ENCODE measurements around the gene HIRIP3. TPM values are rescaled to one million over a fixed set of nuclear protein-coding genes. Genes with fewer than 3 reads are reported as not detected.
A peak's percentile ranks its signal among the peaks of the same experiment; 100 is the strongest.
"Not testable (repeated sequence)": the region's sequence is repeated elsewhere in the genome, so short reads cannot be mapped to it uniquely, and the experiment has no call there.

HIRIP3 gene
- 7.1 TPM for total RNA-seq

- Histone ChIP-seq H3K4me1 (peaks cover 24% of the 10 kb centered on the region), H3K9me3 (no peaks in the 10 kb centered on the region), H3K27ac (peak within 1 kb of the TSS; percentile 89), H3K27me3 (no peaks in the 10 kb centered on the region), H3K4me3 (peak within 1 kb of the TSS; percentile 79 to 91), H3K36me3 (peaks cover 0 to 30% of the 10 kb centered on the region in 2 donors)
- no peak for DNase-seq (ENCODE audit: extremely low spot score in 2 of 2)
- intact Hi-C loops (cut with DNase I), result loop anchor here (2.0 to 5.0 kb wide), 2 partner anchors 21 to 183 kb away; partner anchors contain the start of gene PRRT2
- TF ChIP-seq POLR2A (IDR thresholded peaks at IDR 0.05), result peak in 1 of 2 donors; percentile 32
- no peak for TF ChIP-seq POLR2AphosphoS5 (IDR thresholded peaks at IDR 0.05; ENCODE audit: insufficient read depth in 1 of 2, low read depth in 1 of 2)
- TF ChIP-seq, protein P1, sequence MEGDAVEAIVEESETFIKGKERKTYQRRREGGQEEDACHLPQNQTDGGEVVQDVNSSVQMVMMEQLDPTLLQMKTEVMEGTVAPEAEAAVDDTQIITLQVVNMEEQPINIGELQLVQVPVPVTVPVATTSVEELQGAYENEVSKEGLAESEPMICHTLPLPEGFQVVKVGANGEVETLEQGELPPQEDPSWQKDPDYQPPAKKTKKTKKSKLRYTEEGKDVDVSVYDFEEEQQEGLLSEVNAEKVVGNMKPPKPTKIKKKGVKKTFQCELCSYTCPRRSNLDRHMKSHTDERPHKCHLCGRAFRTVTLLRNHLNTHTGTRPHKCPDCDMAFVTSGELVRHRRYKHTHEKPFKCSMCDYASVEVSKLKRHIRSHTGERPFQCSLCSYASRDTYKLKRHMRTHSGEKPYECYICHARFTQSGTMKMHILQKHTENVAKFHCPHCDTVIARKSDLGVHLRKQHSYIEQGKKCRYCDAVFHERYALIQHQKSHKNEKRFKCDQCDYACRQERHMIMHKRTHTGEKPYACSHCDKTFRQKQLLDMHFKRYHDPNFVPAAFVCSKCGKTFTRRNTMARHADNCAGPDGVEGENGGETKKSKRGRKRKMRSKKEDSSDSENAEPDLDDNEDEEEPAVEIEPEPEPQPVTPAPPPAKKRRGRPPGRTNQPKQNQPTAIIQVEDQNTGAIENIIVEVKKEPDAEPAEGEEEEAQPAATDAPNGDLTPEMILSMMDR (IDR thresholded peaks at IDR 0.05), result no peak
Observed at GRCh38 chr16:29995324-29995910, at the start of gene HIRIP3. HIRIP3 (minus strand) TSS chr16:29995617; CDS start chr16:29995605, 12 bp downstream.

GRCh38 chr16:30041841-30042240 lies 46.4 kb upstream of the HIRIP3 start:
- Histone ChIP-seq H3K27me3 (no peaks in the 10 kb centered on the region), H3K4me3 (no peak overlapping the region), H3K4me1 (no peaks in the 10 kb centered on the region), H3K36me3 (no peaks in the 10 kb centered on the region), H3K9me3 (no peaks in the 10 kb centered on the region), H3K27ac (no peak overlapping the region)
- TF ChIP-seq, protein P1 (IDR thresholded peaks at IDR 0.05), result no peak
- TF ChIP-seq POLR2AphosphoS5 (IDR thresholded peaks at IDR 0.05; ENCODE audit: insufficient read depth in 1 of 2, low read depth in 1 of 2) (no peak), POLR2A (IDR thresholded peaks at IDR 0.05) (no peak)
- intact Hi-C loops (cut with DNase I), result no loop called here
- no peak for DNase-seq (ENCODE audit: extremely low spot score in 2 of 2)

DNA sequence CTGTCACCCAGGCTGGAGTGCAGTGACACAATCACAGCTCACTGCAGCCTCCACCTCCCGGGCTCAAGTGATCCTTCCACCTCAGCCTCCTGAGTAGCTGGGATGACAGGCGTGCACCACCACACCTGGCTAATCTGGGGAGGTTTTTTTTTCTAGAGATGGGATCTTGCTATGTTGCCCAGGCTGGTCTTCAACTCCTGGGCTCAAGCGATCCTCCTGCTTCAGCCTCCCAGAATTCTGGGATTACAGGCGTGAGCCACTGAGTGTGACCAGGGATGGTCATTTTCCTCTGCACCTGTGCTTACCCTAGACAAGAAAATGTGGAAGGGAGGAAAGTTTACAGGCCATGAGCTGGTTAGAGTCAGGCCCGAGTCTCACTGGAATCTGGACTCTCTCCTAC lies 45.3 kb upstream of the HIRIP3 start:
- H3K36me3 ChIP-seq; DNase-seq (ENCODE audit: extremely low spot score in 2 of 2); intact Hi-C loops (cut with DNase I); H3K4me3 ChIP-seq; H3K27me3 ChIP-seq; H3K27ac ChIP-seq; H3K4me1 ChIP-seq; H3K9me3 ChIP-seq: not testable (repeated sequence)

DNA sequence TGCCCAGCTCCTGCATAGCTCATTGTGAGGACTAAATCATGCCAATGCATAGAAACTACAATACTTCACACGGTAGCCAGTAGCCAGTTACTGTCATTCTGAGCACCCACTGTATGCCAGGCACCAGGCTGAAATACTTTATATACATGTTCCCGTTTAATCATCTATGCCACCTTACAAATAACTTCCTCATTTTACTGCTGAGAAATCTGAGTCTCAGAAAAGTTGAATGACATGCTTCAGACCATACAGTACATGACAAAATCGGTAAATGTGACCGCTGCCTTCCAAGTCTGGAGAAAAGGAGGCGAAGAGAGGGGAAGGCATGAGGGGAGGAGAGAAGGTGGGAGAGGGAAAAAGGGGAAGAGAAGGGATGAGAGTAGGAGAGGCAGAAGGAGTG lies 44.8 kb upstream of the HIRIP3 start:
- intact Hi-C loops (cut with DNase I), result no loop called here
- H3K36me3 ChIP-seq, result no peaks in the 10 kb centered on the region
- H3K4me3 ChIP-seq, result no peak overlapping the region
- no peaks in the 10 kb centered on the region for H3K9me3 ChIP-seq
- no peaks in the 10 kb centered on the region for H3K27me3 ChIP-seq
- no peaks in the 10 kb centered on the region for H3K4me1 ChIP-seq
- H3K27ac ChIP-seq, result no peak overlapping the region
- TF ChIP-seq POLR2AphosphoS5 (IDR thresholded peaks at IDR 0.05; ENCODE audit: insufficient read depth in 1 of 2, low read depth in 1 of 2), result no peak
- no peak for DNase-seq (ENCODE audit: extremely low spot score in 2 of 2)

GRCh38 chr16:30033270-30033669 lies 37.9 kb upstream of the HIRIP3 start:
- no peak overlapping the region for H3K4me3 ChIP-seq
- DNase-seq (ENCODE audit: extremely low spot score in 2 of 2), result no peak
- H3K9me3 ChIP-seq, result no peaks in the 10 kb centered on the region
- peaks cover 7% of the 10 kb centered on the region for H3K27me3 ChIP-seq
- no peak for TF ChIP-seq POLR2A (IDR thresholded peaks at IDR 0.05)
- TF ChIP-seq, protein P1 (IDR thresholded peaks at IDR 0.05), result no peak
- TF ChIP-seq POLR2AphosphoS5 (IDR thresholded peaks at IDR 0.05; ENCODE audit: insufficient read depth in 1 of 2, low read depth in 1 of 2), result no peak
- intact Hi-C loops (cut with DNase I), result no loop called here
- H3K36me3 ChIP-seq, result no peaks in the 10 kb centered on the region
- peaks cover 9% of the 10 kb centered on the region for H3K4me1 ChIP-seq
- no peak overlapping the region for H3K27ac ChIP-seq

- H3K4me3 ChIP-seq, result no peak overlapping the region
- intact Hi-C loops (cut with DNase I), result no loop called here
- H3K27ac ChIP-seq, result no peak overlapping the region
- H3K9me3 ChIP-seq, result no peaks in the 10 kb centered on the region
- DNase-seq (ENCODE audit: extremely low spot score in 2 of 2), result no peak
- H3K4me1 ChIP-seq, result peaks cover 9% of the 10 kb centered on the region
- H3K36me3 ChIP-seq, result no peaks in the 10 kb centered on the region
- H3K27me3 ChIP-seq, result peaks cover 7% of the 10 kb centered on the region
- TF ChIP-seq, protein P1 (IDR thresholded peaks at IDR 0.05), result peak in 1 of 3 experiments; percentile 28
- TF ChIP-seq POLR2AphosphoS5 (IDR thresholded peaks at IDR 0.05; ENCODE audit: insufficient read depth in 1 of 2, low read depth in 1 of 2), result no peak
Observed at GRCh38 chr16:30032083-30032819, 36.8 kb upstream of the HIRIP3 start.
